Measurements from ENCODE around the gene LYSET. TPM values are rescaled to one million over a fixed set of nuclear protein-coding genes. Genes with fewer than 3 reads are reported as not detected.
"Not testable (repeated sequence)": the region's sequence is repeated elsewhere in the genome, so short reads cannot be mapped to it uniquely, and the experiment has no call there.

Gene LYSET
- polyA plus RNA-seq, 1 donor = 16.0 TPM

- no peak for DNase-seq
These were observed 43.4 kb downstream of the LYSET start for GRCh38 chr14:93228550-93228949.

GRCh38 chr14:93230539-93230938 lies 45.4 kb downstream of the LYSET start:
- DNase-seq = no peak

DNA sequence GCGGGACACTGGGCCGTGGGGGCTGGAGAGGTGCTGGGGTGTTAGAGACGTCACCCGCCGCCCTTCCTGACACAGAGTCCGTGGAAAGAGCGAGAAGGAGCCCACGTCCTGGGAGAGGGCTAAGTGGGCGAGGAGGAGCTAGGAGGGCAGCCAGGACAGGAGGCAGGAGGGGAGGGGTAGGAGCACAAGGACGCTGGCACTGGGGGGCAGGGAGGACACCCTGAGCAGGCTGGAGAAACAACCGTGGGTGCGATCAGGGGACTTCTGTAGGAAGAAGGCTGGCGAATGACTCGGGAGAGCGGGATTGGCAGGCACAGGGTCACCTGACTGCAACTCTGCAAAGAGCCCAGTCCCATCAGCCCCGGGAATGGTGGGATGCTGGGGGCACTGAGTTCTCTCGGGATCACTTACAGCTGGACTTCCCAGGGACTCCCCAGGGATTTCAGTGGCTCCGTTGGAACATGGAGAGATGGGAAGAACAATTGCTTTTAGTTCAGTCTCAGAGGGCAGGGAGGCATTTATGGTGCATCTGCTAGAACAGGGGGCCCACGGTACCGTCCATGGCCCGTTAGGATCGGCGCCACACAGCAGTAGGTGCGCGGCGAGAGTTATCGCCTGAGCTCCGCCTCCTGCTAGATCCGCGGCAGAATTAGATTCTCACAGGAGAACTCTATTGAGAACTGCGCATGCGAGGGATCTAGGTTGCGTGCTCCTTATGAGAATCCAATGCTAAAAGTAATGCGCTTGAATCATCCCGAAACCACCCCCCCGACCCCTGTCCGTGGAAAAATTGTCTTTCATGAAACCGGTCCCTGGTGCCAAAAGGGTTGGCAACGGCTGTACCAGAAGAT lies 46.2 kb downstream of the LYSET start:
- no peak for DNase-seq

DNA sequence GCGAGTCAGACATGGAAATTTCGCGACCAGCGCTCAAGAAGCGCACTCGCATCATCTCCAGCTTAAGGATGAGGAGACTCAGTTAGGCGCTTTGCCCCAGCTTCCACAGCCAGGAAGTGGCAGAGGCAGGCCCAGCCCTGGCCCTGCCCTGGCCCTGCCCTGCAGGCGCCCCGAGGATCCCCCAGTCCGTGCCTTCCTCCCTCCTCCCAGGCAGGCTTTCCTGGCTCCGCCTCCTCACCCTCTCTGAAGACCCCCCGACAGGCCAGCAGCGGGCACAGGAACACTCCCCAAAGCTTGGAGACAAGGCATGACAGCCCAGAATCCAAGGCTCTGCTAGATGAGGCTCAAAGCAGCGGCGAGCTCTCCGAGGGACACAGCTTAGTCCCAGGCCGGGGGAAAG lies 47.0 kb downstream of the LYSET start:
- no peak for DNase-seq

DNA sequence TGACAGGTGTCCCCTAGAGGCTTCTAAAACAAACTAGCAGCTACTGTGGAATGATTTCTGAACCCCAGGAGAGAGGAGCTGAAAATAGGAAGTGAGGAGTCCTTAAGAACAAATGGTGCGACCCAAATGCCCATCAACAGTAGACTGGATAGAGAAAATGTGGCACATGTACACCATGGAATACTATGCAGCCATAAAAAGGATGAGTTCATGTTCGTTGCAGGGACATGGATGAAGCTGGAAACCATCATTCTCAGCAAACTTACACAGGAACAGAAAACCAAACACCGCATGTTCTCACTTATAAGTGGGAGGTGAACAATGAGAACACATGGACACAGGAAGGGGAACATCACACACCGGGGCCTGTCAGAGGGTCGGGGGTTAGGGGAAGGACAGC lies 48.0 kb downstream of the LYSET start:
- DNase-seq = not testable (repeated sequence)

DNA sequence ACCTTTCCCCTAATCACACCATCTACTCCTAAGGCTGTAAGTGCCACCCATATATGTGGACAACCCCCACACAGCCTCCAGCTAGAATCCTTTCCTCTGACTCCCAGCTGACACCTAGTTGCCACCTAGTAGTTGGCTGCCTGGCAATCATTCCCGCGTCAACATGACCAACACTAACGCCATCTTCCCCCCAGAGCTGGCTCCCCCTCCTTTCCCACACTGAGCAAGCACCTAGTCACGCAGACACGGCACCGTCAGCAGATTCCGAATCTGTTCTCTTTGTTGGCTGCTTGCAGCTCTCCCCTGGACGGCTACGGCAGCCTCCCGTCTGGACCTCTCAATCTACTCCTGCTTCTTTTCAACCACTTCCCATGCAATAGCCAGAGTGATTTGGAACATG lies 49.7 kb downstream of the LYSET start:
- no peak for DNase-seq

Other genes starting within 250 kb of the LYSET start
- gene ITPK1, start 69.4 kb upstream of the LYSET start, polyA plus RNA-seq (ENCODE audit: insufficient read length) = 16.5 TPM
- 25.8 TPM for gene MOAP1, start 420 bp upstream of the LYSET start, polyA plus RNA-seq (ENCODE audit: insufficient read length)
- 6.8 TPM for gene GON7, start 21.7 kb downstream of the LYSET start, polyA plus RNA-seq (ENCODE audit: insufficient read length)
- 22.8 TPM for gene UBR7, start 21.9 kb downstream of the LYSET start, polyA plus RNA-seq (ENCODE audit: insufficient read length)
- gene BTBD7, start 147.7 kb downstream of the LYSET start, polyA plus RNA-seq (ENCODE audit: insufficient read length) = 19.3 TPM
- gene COX8C, start 161.9 kb downstream of the LYSET start, polyA plus RNA-seq (ENCODE audit: insufficient read length) = 0.89 TPM
- gene UNC79, start 245.6 kb downstream of the LYSET start, polyA plus RNA-seq (ENCODE audit: insufficient read length) = 0.58 TPM